GM18868 (cell line): ENCODE results near the gene BCL11B.

Experiments used
- ATAC-seq: cut with Tn5 transposase; IDR thresholded peaks from one replicate; pipeline ENCODE4 v1.9.1; 2021; ENCODE audit warnings: mild to moderate bottlenecking, moderate library complexity; ENCODE audit not compliant: unreplicated experiment

The BCL11B gene

DNA sequence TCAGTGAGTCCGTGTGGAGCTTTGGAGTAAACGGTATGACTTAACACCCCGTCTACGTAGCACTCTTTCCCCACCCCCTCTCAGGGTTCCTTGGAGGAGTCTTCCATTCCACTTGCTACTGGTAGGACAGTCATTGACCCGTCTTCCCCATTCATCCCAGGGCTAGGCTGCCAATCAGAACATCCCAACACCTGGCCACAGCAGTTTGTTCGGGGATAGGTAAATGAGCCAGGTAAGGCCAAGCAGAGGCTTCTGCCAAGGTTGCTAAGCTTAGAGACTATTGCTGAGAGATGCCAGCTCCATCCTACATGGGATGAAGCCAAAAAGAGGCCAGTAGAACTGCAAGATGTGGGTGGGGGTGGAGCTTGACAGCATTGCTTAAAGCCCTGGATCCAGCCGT, 130.8 kb downstream of the BCL11B start:
- no peak for ATAC-seq

DNA sequence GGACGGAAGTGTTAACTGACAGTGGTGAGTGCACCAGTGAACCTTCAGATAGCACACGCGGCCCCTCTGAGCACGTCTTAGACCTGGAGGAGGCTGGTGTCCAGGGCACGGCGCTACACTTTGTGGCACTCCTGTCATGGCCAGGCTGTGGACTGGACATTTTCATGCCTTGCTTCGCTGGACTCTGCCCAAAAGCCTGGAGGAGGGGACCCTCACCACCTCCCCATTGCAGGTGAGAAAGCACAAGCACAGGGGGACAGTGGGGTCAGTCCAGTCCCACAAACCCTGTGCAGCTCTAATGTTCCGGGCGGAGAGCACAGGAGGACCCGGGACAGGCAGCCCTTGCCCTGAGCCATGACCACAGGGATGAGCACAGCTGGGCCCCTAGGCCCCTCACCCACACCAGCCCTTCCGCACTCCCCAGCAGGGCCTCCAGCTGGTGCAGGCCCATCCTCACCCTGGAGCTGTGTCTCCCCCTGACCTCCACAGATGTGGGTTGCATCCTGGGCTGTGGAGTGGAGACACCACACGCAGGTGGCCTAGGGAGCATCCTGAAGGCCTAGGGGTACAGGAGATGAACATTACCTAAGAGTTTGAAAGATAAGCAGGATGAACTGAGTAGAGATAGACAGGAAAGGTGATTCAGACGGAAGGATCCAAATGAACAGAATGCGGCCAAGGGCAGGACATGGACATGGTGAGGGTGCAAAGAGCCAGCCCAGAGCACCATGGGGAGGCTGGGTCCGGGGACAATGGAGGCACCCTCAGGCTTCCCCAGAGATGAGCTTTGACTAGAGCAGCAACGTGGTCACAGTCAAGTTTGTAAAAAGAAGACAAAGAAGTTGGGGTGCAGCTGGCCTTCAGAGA, 132.8 kb downstream of the BCL11B start:
- ATAC-seq: no peak

DNA sequence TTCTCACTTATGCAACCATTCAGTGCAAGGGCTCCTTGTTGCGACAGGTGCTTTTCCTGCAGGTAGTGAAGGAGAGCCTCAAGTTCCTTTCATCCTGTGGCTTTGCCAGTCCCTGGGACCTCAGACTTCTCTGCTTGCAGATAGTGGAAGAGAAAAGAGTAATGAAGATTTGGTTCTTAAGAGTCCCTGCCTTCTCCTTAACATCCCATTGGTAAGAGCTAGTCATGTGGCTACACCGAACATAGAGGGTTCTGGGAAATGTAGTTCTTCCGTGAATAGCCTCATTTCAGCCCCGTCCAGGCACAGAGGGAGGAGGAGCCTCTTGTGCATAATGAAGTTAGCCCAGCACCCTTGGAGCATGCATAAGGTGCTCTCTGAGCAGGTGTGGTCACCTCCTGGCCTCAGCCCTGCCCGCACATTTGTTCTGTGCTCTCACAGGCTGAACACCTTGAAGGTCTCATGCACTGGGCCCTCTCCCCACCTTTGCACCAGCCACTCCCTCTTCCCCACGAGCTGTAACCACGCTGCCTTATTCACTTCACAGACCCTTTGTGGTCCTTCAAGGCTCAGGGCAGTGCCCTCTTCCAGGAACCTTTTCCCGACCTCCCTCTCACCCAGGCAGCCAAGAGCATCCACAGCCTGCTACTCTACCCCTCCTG, 134.0 kb downstream of the BCL11B start:
- ATAC-seq: peak; percentile 42

DNA sequence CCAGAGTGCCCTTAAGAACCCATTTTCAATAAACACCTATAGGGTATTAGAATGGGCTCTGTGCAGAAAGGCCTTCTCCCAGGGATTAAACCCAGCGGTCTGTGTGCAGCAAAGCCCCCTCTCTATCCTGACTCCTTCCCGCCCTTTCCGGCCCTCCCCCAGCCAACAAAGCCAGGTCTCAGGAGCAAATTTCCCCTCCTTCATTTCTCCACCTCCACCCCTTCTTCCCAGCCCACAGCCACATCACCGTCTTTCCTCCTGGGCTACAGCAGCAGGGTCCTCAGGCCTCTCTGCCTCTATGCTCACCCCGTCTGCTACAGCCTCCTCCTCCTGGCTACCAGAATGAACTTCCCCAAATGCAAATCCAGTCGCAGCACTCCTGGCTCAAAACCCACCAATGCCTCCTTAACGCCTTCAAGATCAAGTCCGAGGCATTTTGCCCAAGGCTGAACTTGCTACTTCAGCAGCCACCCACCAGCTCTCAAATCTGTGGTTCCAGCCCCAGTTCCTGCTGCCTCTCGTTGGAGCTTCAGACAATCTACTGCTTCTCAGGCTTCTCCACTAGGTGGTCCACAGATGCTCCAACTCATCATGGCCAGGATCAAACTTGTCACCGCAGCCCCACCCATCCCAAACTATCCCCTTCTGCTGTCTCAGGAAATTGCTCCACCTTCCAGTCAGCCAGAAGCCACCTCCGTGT, 134.8 kb downstream of the BCL11B start:
- ATAC-seq: no peak

DNA sequence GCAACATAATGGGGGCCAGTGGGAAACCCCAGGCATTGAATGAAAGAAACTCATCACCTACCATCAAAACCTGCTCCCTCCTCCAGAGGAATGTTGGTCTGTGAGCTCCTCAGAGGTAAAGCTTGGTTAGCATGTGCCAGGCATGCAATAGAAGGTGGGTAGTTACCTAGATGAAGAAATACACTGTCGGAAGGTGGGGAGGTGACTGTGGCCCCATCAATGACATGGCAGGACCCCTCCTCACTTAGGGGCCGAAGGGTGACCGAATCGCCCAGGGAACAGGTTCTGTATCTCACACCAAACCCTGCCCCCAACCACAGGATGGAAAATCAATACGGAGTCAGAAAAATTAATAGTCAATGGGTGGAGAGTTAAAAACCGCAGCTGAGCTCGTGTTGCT, 135.6 kb downstream of the BCL11B start:
- ATAC-seq: no peak

DNA sequence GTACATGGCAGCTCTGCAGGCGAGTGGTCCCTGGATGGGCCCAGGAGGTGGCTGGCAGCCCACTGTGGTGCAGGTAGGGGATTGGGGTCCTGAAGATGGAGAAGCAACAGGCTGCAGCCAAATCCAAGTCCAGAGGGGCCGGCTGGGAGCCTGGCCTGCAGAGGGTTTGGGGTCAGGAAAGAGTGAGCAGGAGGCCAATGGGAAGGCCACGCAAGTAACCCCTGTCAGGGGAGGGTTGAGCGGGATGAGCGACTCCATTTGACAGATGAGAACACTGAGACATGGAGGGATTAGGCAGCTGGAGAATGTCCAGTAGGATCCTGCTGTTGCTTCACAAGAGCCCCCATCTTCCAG, 136.0 kb downstream of the BCL11B start:
- ATAC-seq: no peak

DNA sequence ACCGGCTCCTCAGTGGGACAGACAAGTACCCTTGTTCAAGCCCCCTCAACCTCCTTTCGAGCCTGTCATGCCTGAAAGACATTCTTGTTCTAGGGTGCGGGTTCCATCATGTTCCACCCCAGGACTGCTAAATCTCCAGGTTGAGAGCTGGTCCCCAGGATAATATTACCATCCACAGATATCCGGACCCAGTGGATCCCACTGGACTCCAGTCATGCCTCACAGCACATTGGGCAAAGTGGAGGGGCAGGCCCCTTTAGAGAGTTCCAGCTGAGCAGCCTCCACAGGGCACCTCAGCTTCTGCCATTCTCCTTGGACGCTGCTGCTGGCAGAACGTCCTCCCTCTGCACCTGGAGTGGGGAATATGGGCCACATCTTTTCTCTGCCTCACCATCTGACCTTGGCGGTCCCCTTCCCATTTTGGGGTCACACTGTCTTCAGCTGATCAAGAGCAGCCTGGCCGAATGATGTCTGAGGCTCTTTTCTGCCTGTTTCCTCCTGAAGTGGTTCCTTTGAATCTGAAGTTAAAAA, 137.4 kb downstream of the BCL11B start:
- ATAC-seq: no peak

DNA sequence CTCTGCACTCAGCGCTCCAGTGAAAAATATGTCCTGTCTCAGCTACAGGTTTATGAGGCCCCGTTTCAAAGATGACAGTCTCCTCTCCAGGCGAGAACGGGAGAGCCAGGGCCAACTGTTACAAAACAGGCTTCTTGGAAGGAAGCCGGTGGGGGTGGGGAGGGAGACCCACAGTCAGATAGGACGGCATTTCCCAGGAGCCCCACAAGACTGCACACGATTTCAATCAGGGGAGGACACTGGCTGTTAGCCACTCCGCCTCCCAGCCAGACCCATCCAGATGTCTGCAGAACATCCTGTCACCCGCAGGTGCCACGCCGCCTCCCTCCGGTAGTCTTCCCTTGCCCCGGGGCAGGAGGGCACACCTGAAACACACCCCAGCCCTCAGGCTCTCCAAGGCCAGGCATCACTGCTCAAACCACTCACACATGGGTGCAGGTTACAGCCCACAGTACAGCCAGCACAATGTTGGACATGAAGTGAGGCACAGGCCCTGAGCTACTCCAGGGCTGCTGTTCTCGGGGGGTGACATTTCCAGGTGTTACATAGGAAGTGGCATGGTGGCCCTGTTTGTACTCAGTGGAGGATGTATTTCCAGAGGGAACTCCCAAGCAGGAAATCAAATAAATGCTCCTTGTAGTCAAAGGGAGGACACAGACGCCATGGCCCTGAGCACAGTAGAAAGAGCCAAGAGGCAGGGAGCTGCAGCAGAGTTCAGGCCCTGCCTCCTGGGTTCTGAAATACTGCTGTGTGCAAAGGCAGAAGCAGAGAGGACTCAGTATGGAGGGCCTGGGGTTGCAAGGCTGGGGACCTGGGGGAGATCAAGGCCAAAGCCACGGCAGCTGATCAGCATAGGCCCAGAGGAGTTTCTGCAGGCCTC, 138.1 kb downstream of the BCL11B start:
- no peak for ATAC-seq

DNA sequence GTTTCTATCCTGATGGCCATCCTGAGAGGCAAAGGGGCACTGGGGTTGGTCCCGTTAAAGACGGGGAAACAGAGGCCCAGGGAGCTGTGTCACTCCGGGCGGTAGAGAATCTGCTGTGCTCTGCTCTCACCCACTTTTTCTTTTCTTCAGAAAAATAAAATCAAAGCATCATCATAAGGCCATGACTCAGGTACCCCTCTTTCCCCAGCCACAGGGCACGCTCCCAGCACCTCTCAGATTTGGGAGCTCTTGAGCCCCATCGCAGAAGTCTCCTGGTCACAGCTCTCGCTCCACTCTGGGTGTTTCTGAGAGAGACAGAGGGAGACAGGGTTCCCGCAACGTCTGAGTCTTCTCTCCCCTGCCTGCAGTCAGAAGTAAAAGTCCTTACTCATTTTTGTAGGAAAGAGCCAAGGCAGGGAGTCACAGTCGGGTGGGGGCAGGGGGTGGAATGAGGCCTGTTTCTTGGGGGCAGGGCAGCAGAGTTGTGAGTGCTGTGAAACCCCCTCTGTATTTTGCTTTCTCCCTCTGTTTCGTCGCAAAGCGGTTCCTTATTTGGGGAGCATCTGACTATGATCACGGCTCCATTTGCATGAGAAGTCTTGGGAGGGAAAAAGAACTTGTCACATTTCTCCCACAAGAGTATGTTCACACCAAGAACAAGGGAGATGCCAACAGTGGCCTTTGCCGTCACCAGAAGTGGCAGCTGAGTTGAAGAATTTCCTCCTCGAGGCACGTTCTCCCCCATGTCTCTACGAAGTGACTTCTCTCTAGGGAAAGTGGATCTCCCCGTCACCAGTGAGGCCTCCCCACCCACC, 139.0 kb downstream of the BCL11B start:
- ATAC-seq: no peak

DNA sequence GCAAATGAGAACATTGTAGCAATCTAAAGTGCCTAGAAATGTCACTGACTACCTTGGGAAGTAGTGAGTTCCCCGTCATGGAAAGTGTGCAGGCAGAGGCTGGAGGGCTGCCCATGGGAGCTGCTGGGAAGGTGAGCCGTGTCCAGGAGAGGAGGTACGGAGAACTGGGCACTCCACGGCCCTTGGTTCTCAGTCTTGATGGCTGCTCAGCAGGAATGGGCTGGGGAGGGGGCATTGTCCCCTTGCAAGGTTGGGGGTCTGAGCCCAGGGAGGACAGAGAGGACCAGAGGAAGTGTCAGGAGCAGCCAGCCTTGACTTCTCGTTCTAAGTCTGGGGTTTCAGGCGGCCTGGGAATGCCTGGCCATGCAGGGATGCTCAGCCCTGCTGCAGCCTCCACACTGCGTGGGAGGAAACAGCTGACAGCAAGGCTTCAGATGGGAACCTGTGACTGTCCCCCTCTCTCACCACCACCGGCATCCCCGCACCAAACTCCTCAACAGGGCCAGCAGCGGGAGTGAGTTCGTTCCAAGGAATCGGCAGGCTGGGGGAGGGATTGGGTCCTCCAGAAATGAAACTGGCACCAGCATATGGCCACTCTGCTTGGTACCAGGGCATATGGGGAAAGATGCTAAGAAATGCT, 140.2 kb downstream of the BCL11B start:
- no peak for ATAC-seq

DNA sequence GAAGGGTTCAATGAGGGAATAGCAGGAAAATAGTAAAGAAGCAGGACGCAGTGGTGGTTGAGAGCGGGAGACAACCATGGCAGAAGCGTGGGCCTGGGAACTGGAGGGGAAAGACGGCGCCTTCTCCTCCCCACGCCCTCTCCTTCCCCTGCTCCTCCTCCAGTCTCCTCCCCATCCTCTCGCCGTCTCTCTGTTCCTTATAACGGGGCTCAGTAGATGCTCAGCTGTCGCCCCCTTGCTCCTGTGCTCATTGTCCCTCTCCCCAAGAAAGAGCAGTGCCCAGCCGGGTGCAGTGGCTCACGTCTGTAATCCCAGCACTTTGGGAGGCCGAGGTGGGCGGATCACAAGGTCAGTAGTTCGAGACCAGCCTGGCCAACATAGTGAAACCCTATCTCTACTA, 142.0 kb downstream of the BCL11B start:
- ATAC-seq: no peak

DNA sequence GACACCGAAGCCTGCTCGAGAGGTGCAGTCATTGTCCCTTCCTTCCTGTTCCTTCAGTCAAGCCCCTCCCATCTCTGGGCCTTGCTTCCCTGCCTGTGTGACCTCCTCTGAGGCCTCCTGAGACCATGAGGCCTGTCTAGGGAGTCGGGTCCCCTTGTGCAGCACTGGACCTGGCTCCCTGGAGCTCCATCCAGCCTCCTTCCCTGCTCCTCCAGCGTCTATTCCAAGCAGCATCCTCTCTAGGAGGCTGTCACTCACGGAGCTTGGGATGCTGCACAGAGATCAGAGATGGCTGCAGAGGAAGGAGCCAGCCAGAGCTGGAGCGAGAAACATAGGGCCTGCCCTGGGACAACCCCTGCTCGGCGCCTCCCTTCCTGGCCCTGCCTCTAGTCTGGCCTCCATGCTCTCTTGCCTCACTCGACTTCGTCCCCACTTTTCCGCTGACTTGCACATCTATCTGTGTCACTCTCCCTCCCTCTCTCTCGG, 142.7 kb downstream of the BCL11B start:
- no peak for ATAC-seq

DNA sequence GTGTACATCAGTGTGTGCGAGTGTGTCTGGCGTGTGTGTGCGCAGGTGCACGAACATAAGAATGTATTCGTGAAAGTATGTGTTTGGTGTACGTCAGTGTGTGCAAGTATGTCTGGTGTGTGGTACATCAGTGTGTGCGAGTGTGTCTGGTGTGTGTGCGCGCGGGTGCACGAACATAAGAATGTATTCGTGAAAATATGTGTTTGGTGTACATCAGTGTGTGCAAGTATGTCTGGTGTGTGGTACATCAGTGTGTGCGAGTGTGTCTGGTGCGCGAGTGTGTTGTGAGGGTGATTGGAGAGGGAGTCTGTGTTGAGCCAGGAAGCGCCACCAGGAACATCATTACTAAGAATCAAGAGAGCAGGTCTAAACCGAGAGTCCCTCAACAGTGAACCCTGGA, 143.8 kb downstream of the BCL11B start:
- ATAC-seq: no peak

DNA sequence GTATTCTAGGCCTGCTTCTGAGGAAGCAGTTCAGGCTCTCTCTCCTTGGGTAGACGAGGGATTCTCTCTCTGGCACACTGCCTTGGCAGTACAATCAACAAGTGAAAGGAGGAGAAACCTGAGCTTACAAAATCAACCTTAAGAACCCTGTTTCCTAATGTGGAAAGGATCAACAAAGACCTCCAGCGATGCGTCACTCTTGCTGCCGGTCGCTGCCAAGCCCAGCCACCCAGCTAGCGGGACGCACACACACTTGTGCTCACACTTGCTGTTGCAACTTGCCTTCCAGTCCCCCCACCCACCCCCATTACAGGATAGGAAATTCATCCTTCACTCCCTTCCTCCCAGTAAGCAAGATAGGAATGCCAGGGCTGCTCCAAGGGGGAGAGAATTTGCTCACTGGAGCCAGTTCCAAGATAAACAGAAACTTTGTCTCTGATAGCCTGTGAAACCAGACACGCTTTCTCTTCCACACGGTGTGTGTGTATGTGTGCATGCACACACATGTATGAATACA, 144.3 kb downstream of the BCL11B start:
- ATAC-seq: no peak

DNA sequence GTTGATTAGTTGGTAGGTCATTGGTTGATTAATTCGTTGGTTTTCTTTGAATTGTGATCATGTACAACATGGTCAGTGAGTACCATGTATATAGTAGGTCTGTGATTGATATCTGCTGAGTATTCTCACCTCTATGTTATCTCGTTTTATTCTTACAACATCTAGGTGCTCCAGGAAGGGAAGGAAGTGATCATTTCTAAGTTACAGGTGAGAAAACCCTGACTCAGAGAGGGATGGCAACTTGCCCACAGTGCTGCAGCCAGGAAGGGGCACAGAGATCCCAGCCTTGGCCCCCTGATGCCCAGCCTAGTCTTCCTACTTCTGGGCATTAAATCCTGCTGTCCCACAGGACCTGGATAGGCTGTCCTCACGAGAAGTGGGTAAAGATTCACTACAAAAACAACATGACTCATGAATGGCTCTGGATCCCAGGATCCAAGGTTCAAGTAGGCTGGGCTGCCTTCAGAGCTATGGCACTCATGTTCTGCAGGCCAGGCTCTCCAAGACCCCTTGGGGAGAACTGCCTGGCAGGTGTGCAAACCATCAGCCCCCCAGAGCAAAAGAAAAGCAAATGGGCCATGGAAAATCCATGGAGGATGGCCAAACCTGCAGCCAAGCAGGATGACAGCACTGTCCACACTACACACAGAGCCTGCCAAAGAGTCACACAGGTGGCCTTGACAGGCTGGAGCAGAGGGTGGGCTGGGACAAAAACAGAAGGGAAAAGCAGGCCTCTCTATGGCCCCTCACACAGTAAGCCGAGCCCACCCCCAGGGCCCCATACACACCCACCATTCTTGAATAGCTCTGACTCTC, 146.2 kb downstream of the BCL11B start:
- no peak for ATAC-seq

DNA sequence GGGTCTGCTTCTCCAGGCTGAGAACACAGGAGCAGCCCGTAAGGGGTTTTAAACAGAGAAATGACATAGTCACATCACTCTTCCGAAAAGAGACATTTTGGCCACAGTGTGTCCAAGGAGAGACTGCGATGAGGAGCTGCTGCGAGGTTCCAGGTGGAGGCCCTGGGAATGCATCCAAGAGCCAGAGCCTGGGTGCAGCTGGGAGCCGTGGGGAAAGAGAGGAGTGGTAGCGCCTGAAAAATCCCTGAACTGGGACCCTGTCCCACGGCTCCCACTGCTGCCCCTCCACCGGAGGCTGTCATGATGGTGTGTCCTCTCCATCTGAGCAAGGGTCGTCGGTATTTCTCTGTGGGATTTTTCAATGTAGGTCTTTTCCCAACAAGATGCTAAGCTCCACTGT, 146.9 kb downstream of the BCL11B start:
- ATAC-seq: no peak

DNA sequence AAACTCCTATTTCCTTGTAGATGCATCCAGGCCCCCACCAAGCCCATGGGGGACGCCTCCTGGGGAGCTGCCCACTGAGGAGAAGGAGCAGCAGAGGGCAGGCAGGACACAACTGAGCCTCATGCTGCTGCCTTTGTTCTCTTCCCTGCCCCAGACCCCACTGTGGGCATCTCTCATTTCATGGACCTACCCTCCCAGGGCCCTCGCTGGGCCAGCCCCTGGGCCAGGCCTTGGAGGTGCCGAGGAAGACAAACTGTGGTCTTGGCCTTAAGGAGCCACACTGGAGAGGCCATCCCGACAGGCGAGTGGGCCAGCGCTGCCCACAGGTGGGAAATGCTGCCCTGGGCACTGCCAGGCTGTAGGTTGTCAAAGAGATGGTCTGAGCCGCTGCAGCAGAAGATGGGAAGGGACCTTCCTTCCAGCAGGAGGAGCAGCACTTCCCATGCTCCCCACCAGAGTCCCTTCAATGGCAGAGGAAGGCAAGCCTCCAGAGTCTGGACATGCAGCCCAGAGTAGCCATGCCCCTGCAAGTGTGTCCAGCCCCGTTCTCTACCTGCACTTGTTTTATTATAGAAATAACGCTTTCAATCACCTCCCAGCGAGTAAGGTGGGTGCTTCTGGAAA, 147.4 kb downstream of the BCL11B start:
- ATAC-seq: no peak
